IPS-18c (cell line): ENCODE data around the gene CLPTM1L.
"Not testable (repeated sequence)": the region's sequence is repeated elsewhere in the genome, so short reads cannot be mapped to it uniquely, and the experiment has no call there.

Source experiments
- H3K4me3 ChIP-seq: 2 replicates; pipeline ENCODE4 v1.7.0; 2013; ENCODE audit warnings: low read depth, mild to moderate bottlenecking, low read length, moderate library complexity; ENCODE audit not compliant: insufficient read depth
- H3K9me3 ChIP-seq: one replicate; pipeline ENCODE4 v1.6.1; 2013; ENCODE audit warnings: mild to moderate bottlenecking, low read length, moderate library complexity; ENCODE audit not compliant: control insufficient read depth, insufficient read depth

Gene CLPTM1L

GRCh38 chr5:1335540-1336095, 9.3 kb downstream of the CLPTM1L start:
- Histone ChIP-seq H3K4me3 (no peak overlapping the region), H3K9me3 (no peaks in the 10 kb centered on the region)

- Histone ChIP-seq H3K4me3 (no peak overlapping the region), H3K9me3 (no peaks in the 10 kb centered on the region)
Measured at GRCh38 chr5:1334831-1335539, 9.9 kb downstream of the CLPTM1L start.

- H3K4me3 ChIP-seq: no peak overlapping the region
- no peaks in the 10 kb centered on the region for H3K9me3 ChIP-seq
Measured at GRCh38 chr5:1333986-1334385, 10.9 kb downstream of the CLPTM1L start.

- H3K9me3 ChIP-seq, H3K4me3 ChIP-seq: not testable (repeated sequence)
Measured at GRCh38 chr5:1333286-1333685, 11.6 kb downstream of the CLPTM1L start.

GRCh38 chr5:1332461-1333001, 12.4 kb downstream of the CLPTM1L start:
- Histone ChIP-seq H3K9me3 (no peaks in the 10 kb centered on the region), H3K4me3 (no peak overlapping the region)

GRCh38 chr5:1331861-1332405, 13.0 kb downstream of the CLPTM1L start:
- Histone ChIP-seq H3K9me3 (no peaks in the 10 kb centered on the region), H3K4me3 (no peak overlapping the region)

GRCh38 chr5:1330847-1331831, 13.8 kb downstream of the CLPTM1L start:
- Histone ChIP-seq H3K9me3 (no peaks in the 10 kb centered on the region), H3K4me3 (no peak overlapping the region)

- no peak overlapping the region for H3K4me3 ChIP-seq
Measured at GRCh38 chr5:1330146-1330846, 14.6 kb downstream of the CLPTM1L start.

GRCh38 chr5:1329111-1329579, 15.8 kb downstream of the CLPTM1L start:
- no peak overlapping the region for H3K4me3 ChIP-seq

More at GRCh38 chr5:1330146-1330846, 14.6 kb downstream of the CLPTM1L start:
- no peaks in the 10 kb centered on the region for H3K9me3 ChIP-seq

GRCh38 chr5:1328237-1329110, 16.4 kb downstream of the CLPTM1L start:
- not testable (repeated sequence) for H3K4me3 ChIP-seq, H3K9me3 ChIP-seq

More at GRCh38 chr5:1329111-1329579, 15.8 kb downstream of the CLPTM1L start:
- H3K9me3 ChIP-seq: no peaks in the 10 kb centered on the region

GRCh38 chr5:1326901-1327756, 17.8 kb downstream of the CLPTM1L start:
- not testable (repeated sequence) for H3K4me3 ChIP-seq, H3K9me3 ChIP-seq

- H3K4me3 ChIP-seq, H3K9me3 ChIP-seq: not testable (repeated sequence)
Measured at GRCh38 chr5:1326532-1326875, 18.4 kb downstream of the CLPTM1L start.

GRCh38 chr5:1325870-1326531, 18.9 kb downstream of the CLPTM1L start:
- no peaks in the 10 kb centered on the region for H3K9me3 ChIP-seq
- H3K4me3 ChIP-seq: no peak overlapping the region

- no peak overlapping the region for H3K4me3 ChIP-seq
- H3K9me3 ChIP-seq: no peaks in the 10 kb centered on the region
Measured at GRCh38 chr5:1325191-1325741, 19.6 kb downstream of the CLPTM1L start.
